Measurements from ENCODE around the gene UCK2.

UCK2 gene

DNA sequence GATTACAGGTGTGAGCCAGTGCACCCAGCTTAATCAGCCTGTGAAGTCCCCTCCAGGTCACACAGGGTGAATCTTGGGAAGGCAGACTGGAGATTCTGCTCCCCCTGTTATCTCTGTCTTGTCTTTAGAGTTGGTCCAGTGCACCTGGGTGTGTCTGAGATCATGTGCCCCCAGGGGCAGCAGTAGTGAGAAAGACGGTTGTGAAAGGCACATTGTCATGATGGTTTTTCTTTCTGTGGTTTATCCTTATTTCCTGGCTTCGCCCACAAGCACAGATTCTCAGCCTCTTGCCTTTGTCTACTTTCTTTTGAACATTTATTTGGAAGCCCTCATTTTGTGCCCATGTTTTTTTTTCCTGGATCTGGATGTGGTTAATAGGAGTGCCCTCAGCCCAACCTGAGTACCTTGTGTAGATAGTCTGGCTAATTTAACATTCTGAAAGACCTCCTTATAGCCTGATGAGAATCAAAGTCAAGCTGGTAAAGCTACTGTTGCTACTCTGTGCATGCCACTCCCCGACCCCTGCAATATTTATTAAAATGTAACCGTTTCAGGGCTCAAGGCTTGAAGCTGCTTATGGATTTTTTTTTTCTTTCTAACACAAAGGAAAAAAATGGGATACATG lies 23.7 kb downstream of the UCK2 start:
- H3K9me3 ChIP-seq (ENCODE audit: low read length) = 0 out of 2 replicates have a peak, but pooled peaks cover 3% of the 10 kb centered on the region
- no peak overlapping the region for H3K9ac ChIP-seq (ENCODE audit: low read length)
- no peaks in the 10 kb centered on the region for H3F3A ChIP-seq (ENCODE audit: insufficient read depth, low read length)
- peak overlapping the region; percentile 64 for H3K27ac ChIP-seq (ENCODE audit: low read depth, low read length, poor library complexity, severe bottlenecking)
- peaks cover 97% of the 10 kb centered on the region for H3K79me2 ChIP-seq (ENCODE audit: insufficient read depth, low read length)
- peaks cover 42% of the 10 kb centered on the region for H3K4me1 ChIP-seq (ENCODE audit: insufficient read depth, low read length, severe bottlenecking)
- H3K9me2 ChIP-seq (ENCODE audit: low read depth, low read length) = no peaks in the 10 kb centered on the region
- no peak overlapping the region for H3K4me3 ChIP-seq (ENCODE audit: low read depth, low read length, poor library complexity, severe bottlenecking)
- no peak for TF ChIP-seq EZH2 (IDR thresholded peaks at IDR 0.05; ENCODE audit: borderline replicate concordance, low read length)
- TF ChIP-seq, protein P1, sequence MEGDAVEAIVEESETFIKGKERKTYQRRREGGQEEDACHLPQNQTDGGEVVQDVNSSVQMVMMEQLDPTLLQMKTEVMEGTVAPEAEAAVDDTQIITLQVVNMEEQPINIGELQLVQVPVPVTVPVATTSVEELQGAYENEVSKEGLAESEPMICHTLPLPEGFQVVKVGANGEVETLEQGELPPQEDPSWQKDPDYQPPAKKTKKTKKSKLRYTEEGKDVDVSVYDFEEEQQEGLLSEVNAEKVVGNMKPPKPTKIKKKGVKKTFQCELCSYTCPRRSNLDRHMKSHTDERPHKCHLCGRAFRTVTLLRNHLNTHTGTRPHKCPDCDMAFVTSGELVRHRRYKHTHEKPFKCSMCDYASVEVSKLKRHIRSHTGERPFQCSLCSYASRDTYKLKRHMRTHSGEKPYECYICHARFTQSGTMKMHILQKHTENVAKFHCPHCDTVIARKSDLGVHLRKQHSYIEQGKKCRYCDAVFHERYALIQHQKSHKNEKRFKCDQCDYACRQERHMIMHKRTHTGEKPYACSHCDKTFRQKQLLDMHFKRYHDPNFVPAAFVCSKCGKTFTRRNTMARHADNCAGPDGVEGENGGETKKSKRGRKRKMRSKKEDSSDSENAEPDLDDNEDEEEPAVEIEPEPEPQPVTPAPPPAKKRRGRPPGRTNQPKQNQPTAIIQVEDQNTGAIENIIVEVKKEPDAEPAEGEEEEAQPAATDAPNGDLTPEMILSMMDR (IDR thresholded peaks at IDR 0.05; ENCODE audit: low read length) = no peak
- H3K4me2 ChIP-seq (ENCODE audit: low read length) = peak overlapping the region; percentile 33; the same call in 1 of the 2 replicates
- no peak overlapping the region for H2AFZ ChIP-seq (ENCODE audit: low read length)
- H4K20me1 ChIP-seq (ENCODE audit: insufficient read depth, low read length) = no peaks in the 10 kb centered on the region
- H3K27me3 ChIP-seq (ENCODE audit: insufficient read depth, low read length) = no peaks in the 10 kb centered on the region
- H3K36me3 ChIP-seq (ENCODE audit: insufficient read depth, low read length) = peaks cover 13% of the 10 kb centered on the region

DNA sequence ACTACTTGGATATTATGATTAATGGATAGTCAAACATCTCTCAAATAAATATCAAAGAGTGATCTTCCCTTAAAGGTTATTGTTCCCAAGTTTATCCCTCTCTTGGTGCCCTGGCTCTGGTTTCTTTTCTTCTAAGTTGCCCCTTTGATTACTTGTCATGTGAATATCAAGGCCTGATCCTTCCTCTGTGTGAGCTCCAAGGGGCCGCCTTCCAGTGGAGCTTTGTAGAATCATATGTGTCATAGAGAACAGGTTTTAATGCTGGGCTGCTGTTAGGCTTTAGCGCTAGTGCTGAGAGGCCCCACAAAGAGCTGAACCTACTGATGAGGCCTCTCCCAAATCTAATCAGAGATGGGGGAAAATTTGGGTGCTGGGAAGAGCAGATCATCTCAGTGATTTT lies 25.5 kb downstream of the UCK2 start:
- peaks cover 97% of the 10 kb centered on the region for H3K79me2 ChIP-seq (ENCODE audit: insufficient read depth, low read length)
- H3K9me2 ChIP-seq (ENCODE audit: low read depth, low read length) = no peaks in the 10 kb centered on the region

DNA sequence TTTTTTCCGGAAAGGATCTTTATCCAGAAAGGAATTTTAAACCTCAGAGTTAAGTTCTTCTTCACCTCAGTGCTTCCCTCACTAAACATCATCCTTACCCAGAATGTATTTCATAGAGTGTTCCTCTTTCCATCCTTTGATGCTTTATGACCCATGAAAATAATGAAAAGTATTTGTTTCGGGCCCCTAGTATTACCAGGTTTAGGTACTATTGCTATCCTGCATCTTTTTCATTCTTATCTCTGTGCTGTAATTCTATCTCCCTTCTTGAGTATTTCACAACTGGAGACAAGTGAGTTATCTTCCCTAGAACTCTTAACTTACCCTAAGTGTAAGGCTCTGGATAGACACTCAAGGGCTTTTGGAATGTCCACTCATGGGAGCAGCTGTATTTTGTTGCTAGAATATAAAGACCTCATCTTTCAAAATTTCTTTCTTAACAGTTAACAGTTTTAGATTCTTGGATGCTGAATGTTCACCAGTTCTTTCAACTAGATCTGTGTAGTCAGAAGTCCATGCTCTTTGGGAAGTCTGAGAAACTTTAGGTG lies 26.2 kb downstream of the UCK2 start:
- no peaks in the 10 kb centered on the region for H3K27me3 ChIP-seq (ENCODE audit: insufficient read depth, low read length)
- peaks cover 97% of the 10 kb centered on the region for H3K79me2 ChIP-seq (ENCODE audit: insufficient read depth, low read length)
- no peak overlapping the region for H2AFZ ChIP-seq (ENCODE audit: low read length)
- no peaks in the 10 kb centered on the region for H3K9me2 ChIP-seq (ENCODE audit: low read depth, low read length)
- no peaks in the 10 kb centered on the region for H4K20me1 ChIP-seq (ENCODE audit: insufficient read depth, low read length)
- H3K27ac ChIP-seq (ENCODE audit: low read depth, low read length, poor library complexity, severe bottlenecking) = no peak overlapping the region
- no peaks in the 10 kb centered on the region for H3F3A ChIP-seq (ENCODE audit: insufficient read depth, low read length)
- no peak overlapping the region for H3K4me3 ChIP-seq (ENCODE audit: low read depth, low read length, poor library complexity, severe bottlenecking)
- no peak overlapping the region for H3K9ac ChIP-seq (ENCODE audit: low read length)
- H3K4me1 ChIP-seq (ENCODE audit: insufficient read depth, low read length, severe bottlenecking) = peaks cover 55% of the 10 kb centered on the region
- H3K9me3 ChIP-seq (ENCODE audit: low read length) = no peaks in the 10 kb centered on the region
- H3K4me2 ChIP-seq (ENCODE audit: low read length) = no peak overlapping the region
- no peak for TF ChIP-seq EZH2 (IDR thresholded peaks at IDR 0.05; ENCODE audit: borderline replicate concordance, low read length)
- TF ChIP-seq, protein P1 (IDR thresholded peaks at IDR 0.05; ENCODE audit: low read length) = no peak
- peaks cover 1% of the 10 kb centered on the region for H3K36me3 ChIP-seq (ENCODE audit: insufficient read depth, low read length)

More for the DNA sequence above, 25.5 kb downstream of the UCK2 start:
- Histone ChIP-seq H3K4me2 (ENCODE audit: low read length) (no peak overlapping the region), H3K36me3 (ENCODE audit: insufficient read depth, low read length) (peaks cover 9% of the 10 kb centered on the region), H4K20me1 (ENCODE audit: insufficient read depth, low read length) (no peaks in the 10 kb centered on the region), H3K9me3 (ENCODE audit: low read length) (0 out of 2 replicates have a peak, but pooled peaks cover 3% of the 10 kb centered on the region), H3K27ac (ENCODE audit: low read depth, low read length, poor library complexity, severe bottlenecking) (no peak overlapping the region), H2AFZ (ENCODE audit: low read length) (no peak overlapping the region), H3K4me1 (ENCODE audit: insufficient read depth, low read length, severe bottlenecking) (peaks cover 55% of the 10 kb centered on the region), H3K9ac (ENCODE audit: low read length) (no peak overlapping the region), H3K27me3 (ENCODE audit: insufficient read depth, low read length) (no peaks in the 10 kb centered on the region), H3K4me3 (ENCODE audit: low read depth, low read length, poor library complexity, severe bottlenecking) (no peak overlapping the region), H3F3A (ENCODE audit: insufficient read depth, low read length) (no peaks in the 10 kb centered on the region)
- TF ChIP-seq, protein P1 (IDR thresholded peaks at IDR 0.05; ENCODE audit: low read length) = no peak
- no peak for TF ChIP-seq EZH2 (IDR thresholded peaks at IDR 0.05; ENCODE audit: borderline replicate concordance, low read length)
